GM04504 (cell line): ENCODE measurements around the gene C16orf82.

ENCODE experiments used
- DNase-seq: peaks from one replicate; pipeline ENCODE4 v3.0.0-alpha.2; 2012; ENCODE audit warnings: low read depth

Gene C16orf82

DNA sequence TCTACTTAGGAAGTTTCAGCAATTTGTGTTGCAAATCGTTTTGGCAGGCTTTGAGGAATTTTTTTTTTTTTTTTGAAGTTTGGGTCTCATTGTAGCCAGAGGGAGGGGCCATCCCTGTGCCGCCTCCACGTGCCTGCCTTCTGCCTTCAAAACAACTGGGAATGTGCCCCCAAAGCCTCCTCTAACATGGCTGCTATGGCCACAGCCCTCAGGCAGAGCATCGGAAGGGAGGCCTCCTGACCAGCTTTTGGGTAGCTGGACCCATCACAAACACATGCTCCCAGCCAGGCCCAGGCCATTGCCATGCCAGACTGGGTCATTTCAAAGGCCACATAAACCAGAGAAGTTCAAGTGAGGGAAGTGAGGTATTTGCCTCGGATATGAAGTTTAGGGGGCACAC lies 21.5 kb downstream of the C16orf82 start:
- no peak for DNase-seq

DNA sequence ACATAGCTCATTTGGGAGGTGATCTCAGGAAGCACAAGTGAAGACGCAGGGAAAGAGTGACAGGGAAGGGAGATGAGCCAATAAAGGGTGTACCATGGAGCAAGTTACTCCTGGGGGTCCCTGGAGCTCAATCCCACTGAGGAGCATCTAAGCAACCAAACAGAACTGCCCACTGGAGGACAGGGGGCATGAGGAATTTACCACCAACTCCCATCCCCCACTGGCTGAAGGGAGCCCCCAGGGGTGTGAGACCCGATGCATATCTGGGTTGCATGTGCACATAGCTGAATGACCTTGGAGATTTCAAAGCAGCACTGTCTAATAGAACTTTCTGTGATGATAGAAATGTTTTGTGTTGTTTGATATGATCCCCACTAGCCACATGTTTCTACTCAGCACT lies 29.6 kb downstream of the C16orf82 start:
- no peak for DNase-seq

DNA sequence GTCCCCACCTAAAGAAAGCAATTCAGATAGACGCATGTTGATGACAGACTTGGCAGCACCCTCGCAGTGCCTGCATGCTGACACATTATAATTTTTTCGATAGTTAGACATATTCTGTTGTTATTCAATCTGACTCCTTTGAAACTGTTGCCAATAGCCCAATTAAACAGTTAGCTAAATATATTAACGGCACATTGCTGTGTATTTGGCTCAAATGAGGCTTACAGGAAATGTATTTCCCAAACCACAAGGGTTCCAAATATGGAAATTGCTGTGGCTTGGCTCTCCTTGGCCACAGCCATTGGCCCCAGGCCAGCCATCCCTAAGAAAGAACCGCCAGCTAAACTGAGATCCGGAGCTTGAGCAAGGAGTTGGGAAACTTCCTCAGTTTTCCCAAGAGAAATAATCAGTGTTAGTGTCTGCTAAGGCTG lies 31.1 kb downstream of the C16orf82 start:
- no peak for DNase-seq

DNA sequence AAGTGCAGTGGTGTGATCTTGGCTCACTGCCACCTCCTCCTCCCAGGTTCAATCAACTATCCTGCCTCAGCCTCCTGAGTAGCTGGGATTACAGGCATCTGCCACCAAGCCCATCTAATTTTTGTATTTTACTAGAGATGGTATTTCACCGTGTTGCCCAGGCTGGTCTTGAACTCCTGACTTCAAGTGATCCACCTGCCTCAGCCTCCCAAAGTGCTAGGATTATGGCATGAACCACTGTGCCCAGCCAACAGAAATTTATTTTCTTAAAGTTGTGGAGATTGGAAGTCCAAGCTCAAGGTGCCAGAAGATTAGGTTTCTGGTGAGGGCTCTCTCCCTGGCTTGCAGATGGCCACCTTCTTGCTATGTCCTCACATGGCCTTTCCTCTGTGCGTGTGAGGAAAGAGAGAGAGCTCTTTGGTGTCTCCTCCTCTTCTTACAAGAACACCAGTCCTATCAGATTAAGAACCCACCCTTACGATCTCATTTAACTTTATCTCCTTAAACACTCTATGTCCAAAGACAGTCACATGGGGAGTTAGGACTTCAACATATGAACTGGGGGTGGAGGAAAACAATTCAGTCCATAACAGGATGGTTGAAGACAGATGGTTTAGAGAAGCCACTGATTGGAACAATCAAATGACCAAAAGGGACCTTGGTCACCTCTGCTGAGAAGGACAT lies 31.8 kb downstream of the C16orf82 start:
- no peak for DNase-seq

DNA sequence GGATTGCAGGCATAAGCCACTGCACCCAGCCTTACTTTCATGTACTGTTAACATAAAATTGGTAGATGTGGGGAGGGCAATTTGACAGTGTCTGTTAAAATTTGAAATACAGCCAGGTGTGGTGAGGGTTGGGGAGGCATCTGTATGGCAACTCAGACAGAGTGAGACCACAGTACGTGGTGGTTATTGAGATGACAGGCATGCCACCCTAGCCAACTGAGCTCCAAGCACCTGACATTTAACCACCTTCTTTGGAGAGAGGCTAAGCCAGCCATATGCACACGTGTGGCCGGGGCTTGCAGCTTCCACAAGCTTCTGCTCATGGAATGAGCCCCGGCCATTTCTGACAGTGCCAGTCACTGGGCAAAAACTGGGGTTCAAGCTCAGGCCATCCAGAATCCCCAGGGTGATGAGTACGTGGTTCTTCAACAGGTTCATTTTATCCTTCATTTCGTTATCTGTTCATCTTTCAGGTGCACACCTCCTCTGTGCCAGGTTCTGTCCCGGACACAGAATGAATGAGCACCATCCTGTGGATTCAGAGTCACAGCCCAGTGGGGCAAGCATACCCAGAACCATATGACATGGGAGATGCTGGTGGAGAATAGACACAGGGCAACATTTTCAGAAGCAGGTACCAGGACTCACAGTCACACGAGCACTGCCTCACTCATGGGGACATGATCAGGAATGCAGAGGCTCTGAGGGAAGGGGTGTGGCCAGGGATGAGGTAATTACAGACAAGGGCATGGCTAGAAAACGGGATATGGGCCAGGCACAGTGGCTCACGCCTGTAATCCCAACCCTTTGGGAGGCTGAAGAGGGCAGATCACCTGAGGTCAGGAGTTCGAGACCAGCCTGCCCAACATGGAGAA lies 36.2 kb downstream of the C16orf82 start:
- DNase-seq = no peak

DNA sequence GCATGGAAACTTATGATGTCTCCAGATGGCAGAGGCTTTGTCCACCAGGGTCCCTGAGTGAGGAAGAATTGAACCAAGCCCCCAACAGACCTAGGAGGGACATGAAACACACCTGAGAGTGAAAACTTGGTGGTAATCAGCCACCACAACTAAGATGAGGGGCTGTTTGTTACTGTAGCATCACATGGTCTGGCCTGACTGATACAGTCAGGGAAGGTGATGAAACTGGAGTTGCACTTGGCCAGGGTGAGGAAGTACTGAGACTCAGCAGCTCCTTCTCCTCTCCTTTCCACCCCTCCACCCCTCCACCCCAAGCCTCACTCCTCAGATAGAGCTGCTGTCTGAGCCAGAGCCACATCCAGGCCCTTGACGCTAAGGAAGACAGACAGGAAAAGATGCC lies 37.2 kb downstream of the C16orf82 start:
- no peak for DNase-seq

DNA sequence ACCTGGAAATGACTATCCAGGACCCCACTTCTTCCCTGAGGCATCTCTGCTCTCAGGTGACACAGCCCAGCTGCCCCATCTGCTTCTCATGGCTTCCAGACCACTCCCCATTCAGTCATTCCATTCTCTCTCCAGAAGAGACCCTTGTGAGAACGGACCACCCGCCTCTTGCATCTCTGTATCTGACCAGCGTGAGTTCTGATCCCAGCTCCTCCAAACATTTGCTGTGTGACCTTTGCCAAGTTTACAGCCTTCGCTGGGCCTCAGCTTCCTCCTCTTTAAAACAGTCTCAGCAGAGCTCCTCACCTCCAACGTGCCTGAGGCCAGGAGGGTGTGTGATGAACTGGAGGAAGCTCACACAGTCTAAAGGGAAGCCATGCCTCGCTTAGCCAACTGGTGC lies 39.6 kb downstream of the C16orf82 start:
- DNase-seq = no peak

DNA sequence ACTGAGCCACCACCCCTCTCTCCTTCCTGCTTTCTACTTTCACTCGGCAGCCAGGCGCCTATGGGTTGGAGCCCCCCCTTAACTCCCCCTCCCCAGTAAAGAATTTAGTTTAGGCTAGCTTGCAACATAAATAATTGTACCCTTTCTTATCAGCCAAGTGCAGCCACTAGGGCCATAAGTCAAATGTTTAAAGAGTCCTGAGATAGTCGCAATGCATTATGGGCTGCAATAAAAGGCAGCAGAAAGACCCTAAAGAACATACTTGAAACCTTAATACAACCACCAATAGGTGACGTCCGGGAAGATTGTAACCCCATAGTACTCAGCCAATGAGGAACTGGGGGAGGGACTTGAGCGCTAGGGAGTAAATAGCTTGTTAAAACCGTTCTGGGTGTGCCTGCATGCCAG lies 40.5 kb downstream of the C16orf82 start:
- DNase-seq = no peak

DNA sequence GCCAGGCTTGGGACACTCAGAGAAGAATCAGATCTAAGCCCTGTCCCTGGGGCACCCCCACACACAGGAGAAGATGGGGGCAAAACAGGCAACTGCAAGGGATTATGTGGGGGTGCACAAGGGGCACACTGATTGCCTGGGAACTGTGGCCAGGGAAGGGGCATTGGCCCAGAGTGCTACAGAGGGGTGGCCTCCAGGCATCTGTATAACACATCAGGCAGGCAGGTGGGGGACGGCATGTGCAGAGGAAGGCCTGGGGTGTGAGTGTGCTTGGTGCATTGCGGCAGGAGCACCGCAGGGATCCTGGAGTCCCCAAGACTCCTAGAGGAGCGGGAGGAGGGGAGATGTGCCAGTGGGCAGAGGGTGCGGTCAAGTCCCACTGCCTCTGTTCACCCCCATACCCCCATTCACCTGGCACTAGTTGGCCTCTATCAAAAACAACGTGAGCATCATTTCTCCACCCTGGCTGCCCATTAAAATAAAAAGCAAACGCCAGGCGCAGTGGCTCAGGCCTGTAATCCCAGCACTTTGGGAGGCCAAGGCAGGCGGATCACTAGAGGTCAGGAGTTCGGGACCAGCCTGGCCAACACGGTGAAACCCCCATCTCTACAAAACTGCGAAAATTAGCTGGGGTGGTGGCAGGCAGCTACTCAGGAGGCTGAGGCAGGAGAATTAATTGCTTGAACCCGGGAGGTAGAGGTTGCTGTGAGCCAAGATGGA lies 41.5 kb downstream of the C16orf82 start:
- no peak for DNase-seq

DNA sequence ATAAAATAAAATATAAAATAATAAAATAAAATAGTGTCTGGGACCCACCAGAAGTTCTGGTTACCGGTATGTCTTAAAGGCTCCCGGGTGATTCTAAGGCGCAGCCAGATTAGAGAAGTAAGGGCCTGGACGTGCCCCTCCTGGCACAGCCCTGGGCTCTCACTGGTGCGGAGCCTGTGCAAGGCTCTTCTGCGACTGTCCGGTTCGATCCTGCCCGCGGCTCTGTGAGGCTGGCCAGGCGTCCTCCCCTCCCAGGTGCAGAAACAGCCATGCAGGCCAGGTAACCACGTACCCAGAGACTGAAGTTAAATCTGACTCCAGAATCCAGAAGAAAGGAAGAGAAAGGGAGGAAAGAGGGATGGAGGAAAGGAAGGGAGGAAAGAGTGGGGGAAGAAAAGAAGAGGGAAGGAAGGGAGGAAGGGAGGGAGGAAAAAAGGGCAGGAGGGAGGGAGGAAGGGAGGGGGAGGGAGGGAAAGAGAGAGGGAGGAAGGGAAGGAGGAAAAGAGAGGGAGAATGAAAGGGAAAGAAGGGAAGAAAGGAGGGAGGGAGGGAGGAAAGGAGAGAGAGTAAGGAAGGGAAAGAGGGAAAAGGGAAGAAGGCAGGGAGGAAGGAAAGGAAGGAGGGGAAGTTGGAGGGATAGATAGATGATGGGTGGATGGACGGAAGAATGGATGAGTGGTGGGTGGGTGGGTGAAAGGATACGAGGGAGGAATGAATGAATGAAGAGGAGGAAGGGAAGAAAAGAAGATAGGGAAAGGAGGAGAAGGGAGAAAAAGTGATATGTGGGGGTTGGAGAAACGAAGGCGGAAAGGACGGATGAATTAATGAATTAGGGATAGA lies 42.3 kb downstream of the C16orf82 start:
- no peak for DNase-seq

DNA sequence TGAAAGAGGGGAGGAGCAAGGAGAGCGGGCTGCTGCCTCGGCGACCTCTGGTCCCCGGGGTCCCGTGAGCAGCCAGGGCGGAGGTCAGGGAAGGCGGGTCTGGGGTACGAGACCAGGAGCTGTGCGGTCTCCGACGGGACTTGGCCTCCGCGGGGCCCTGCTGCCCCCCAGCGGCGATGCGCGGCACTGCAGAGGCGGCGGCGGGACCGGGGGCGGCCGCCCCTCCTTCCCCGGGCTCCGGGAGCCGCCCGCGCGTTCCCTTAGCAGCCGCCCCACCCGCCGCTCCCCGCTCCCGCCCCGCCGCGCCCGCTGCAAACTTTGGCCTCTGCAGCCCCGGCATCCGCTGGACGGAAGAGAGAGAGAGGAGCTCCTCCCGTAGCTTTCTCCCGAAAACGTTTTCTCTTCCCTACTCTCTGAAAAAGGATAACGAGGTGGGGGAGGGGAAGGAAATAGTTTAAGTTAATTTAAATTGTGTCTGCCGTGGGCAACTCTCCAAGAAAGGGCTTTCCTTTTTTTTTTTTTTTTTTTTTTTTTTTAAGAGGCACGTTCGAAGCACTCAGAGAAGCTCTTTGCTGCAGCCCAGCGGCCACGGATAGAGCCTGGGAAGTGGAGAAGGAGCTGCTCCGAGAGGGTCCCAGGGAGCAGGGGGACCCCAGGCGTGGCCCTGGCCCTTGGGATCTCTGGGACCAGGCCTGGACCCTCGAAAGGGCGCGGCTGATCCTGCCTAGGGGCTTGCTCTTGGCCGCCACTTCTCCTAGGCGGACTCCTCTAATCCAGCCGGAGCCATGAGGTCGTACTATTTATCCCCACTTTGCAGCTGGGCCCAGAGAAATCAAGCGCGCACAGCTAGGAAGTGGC lies 43.2 kb downstream of the C16orf82 start:
- peak; percentile 35 for DNase-seq

DNA sequence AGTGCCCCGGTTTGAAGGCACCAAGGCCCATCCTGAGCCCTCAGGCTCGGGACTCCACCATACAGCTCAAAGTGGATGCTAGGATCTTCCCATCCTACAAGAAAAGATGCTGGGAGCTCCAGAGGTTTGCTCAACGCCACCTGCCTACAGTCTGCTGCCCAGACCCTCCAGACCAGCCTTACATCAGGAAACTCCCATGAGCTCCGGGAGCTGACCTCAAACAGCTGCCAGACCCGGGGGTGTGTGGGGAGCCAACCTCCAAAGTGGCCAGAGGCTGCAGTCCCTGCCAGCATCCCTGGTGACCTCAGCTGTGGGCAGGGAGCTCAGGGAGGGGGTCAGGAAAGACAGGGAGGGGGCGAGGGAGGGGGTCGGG lies 43.8 kb downstream of the C16orf82 start:
- DNase-seq = no peak

DNA sequence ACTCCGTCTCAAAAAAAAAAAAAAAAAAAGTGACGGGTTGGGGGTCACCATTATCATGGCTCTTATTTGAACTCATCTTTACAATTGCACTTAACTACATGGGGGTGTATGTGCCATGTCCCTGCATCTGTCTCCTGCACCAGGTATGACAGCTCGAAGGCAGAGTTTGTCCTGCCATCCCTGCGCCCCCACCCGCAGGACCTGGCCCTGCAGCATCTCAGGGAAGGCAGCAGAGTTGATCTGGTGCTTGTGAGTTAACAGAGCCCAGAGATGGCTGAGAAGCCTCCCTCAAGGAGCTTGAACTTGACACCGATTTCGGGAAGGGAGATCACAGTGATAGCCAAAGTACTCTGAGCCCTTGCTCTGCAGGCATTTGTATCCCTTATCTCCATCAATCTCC lies 44.8 kb downstream of the C16orf82 start:
- no peak for DNase-seq

DNA sequence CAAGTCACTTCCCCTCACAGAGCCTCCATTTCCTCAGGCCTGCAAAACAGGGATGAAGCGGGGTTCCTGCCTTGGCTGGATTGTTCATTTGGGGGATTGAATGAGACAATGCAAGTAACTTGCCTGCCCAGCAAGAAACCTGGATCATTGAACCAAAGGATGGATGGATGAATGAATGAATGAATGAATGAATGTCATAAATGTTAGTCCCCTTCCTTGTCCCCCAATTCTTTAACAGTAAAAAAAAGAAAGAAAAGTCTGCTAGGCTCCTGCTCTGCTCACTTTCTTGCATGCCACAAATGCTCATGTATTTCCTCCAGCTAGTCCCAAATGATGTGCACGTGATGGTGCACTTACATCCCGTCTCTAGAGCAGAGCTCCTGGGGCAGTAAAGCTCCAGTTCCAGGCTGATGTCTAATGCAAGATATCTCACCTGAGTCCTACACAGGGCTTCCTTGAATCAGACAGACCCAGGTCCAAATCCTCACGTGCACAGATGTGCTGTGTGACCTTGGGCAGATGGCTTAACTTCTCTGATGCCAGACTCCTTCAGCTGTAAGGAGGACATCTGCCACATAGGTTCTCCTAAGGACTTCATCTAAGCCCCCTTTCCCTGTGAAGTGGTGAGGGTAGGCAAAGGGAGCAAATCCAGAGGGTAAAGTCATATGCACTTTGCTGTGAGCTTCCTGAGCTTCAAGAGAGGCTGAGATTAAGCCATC lies 45.5 kb downstream of the C16orf82 start:
- no peak for DNase-seq

DNA sequence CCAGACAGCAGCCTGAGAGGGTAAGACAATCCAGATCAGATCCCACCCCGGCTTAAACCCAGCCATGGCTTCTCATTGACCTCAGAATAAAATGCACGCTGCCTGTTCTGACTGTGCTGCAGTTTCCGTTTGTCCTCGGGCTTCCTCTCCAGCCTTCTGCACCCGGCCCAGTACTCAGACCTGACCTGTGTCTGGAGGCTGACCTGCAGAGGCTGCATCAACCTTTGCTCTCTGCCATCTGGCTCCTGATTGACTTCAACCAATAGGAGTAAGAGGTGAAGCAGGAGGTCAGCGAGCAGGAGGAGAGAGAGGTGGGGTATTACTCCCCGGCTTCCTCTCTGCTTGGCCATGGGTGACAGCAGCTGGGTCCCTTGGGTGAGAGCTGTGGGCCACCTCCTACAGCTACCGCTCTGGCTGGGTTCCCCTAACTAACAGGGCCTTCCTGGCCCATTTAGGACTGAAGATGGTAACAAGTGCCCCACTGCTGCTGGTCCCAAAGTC lies 46.7 kb downstream of the C16orf82 start:
- no peak for DNase-seq

DNA sequence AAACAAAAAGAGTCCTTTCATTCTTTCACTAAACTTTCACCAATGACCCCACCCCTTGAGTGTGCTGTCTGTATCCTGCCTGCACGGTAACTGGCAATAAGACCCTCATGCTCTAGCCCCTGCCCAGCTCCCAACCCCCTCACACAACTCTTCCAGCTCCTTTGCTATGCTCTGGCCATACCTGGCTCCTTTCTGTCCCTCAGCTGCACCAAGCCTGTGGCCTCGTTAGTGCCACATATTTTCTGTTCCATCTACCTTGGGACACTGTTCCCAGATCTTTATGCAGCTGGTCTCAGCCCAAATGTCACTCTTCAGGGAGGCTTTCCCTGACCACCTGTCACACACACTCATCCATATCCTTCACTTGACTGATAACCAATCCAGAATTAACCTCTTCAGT lies 47.3 kb downstream of the C16orf82 start:
- DNase-seq = no peak

DNA sequence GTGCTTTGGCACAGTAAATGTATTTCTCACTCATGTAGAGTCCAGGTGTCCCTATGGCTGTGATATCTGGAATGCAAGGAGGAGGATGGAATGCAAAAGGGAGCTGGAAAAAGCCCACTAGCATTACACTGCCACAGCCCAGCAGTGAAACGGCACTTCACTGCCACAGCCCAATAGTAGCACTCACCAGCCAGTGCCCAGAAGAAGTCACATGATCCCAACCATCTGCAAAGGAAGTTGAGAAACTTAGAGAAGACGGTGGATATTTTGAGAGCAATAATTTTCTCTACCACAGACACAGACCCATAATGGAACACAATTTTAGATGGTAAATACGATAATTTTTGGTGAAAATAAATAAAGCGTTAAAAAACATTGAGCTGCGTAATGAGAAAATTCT lies 51.8 kb downstream of the C16orf82 start:
- DNase-seq = no peak
